Glutamatergic neuron (in vitro differentiated cells): Measurements from ENCODE around the gene ANXA4. TPM values are rescaled to one million over a fixed set of nuclear protein-coding genes. Genes with fewer than 3 reads are reported as not detected.

ENCODE experiments used
- DNase-seq: peaks from one replicate; pipeline ENCODE4 v3.0.0; 2022
- H3K27ac Mint-ChIP-seq: one replicate; pipeline ENCODE4 v1.8.0; 2020; ENCODE audit warnings: mild to moderate bottlenecking, mixed read lengths, inconsistent platforms; ENCODE audit not compliant: unreplicated experiment
- H3K27me3 Mint-ChIP-seq: one replicate; pipeline ENCODE4 v1.8.0; 2020; ENCODE audit warnings: mild to moderate bottlenecking, moderate library complexity, mixed read lengths, inconsistent platforms; ENCODE audit not compliant: unreplicated experiment
- H3K36me3 Mint-ChIP-seq: one replicate; pipeline ENCODE4 v1.8.0; 2020; ENCODE audit warnings: mild to moderate bottlenecking, mixed read lengths, inconsistent platforms; ENCODE audit not compliant: unreplicated experiment
- H3K4me1 Mint-ChIP-seq: one replicate; pipeline ENCODE4 v1.8.0; 2020; ENCODE audit warnings: mild to moderate bottlenecking, low read depth, mixed read lengths, inconsistent platforms; ENCODE audit not compliant: unreplicated experiment
- H3K4me3 Mint-ChIP-seq: one replicate; pipeline ENCODE4 v1.8.0; 2020; ENCODE audit warnings: mild to moderate bottlenecking, mixed read lengths, inconsistent platforms; ENCODE audit not compliant: unreplicated experiment
- H3K9me3 Mint-ChIP-seq: one replicate; pipeline ENCODE4 v1.8.0; 2020; ENCODE audit warnings: mild to moderate bottlenecking, moderate library complexity, mixed read lengths, inconsistent platforms; ENCODE audit not compliant: unreplicated experiment
- CTCF ChIP-seq: fragments of 200-600 bp; sonication (generic); IDR thresholded peaks from one replicate; pipeline ENCODE4 v1.5.0; 2021; ENCODE audit not compliant: partially characterized antibody, unreplicated experiment
- total RNA-seq: library from RNA; stranded (reverse); fragmentation: NEBNext Ultra II Directional; extraction: Animal tissue kit (Norgen Biotek cat#: 25700); gene quantifications from one replicate; pipeline ENCODE4 v1.2.1, GENCODE V29; 2021; ENCODE audit not compliant: unreplicated experiment

Gene ANXA4
- total RNA-seq, 1 donor from 2014 or later, result 3.1 TPM

GRCh38 chr2:69694894-69695849 lies 46.8 kb upstream of the ANXA4 start:
- H3K4me1 Mint-ChIP-seq, result no peaks in the 10 kb centered on the region
- peaks cover 4% of the 10 kb centered on the region for H3K27me3 Mint-ChIP-seq
- no peak for TF ChIP-seq CTCF
- no peaks in the 10 kb centered on the region for H3K9me3 Mint-ChIP-seq
- no peaks in the 10 kb centered on the region for H3K36me3 Mint-ChIP-seq
- no peak for DNase-seq
- no peak overlapping the region for H3K4me3 Mint-ChIP-seq
- H3K27ac Mint-ChIP-seq, result no peak overlapping the region

GRCh38 chr2:69695850-69696216 lies 46.1 kb upstream of the ANXA4 start:
- TF ChIP-seq CTCF, result no peak
- no peak overlapping the region for H3K27ac Mint-ChIP-seq
- DNase-seq, result no peak
- H3K9me3 Mint-ChIP-seq, result no peaks in the 10 kb centered on the region
- H3K27me3 Mint-ChIP-seq, result peaks cover 4% of the 10 kb centered on the region
- H3K4me3 Mint-ChIP-seq, result no peak overlapping the region
- no peaks in the 10 kb centered on the region for H3K36me3 Mint-ChIP-seq
- H3K4me1 Mint-ChIP-seq, result no peaks in the 10 kb centered on the region

GRCh38 chr2:69700381-69700780 lies 41.6 kb upstream of the ANXA4 start:
- DNase-seq, result no peak
- Mint-ChIP-seq H3K4me1 (no peaks in the 10 kb centered on the region), H3K4me3 (no peak overlapping the region), H3K27me3 (peaks cover 2% of the 10 kb centered on the region), H3K9me3 (no peaks in the 10 kb centered on the region), H3K36me3 (no peaks in the 10 kb centered on the region), H3K27ac (no peak overlapping the region)
- TF ChIP-seq CTCF, result no peak

GRCh38 chr2:69701100-69701945 lies 40.6 kb upstream of the ANXA4 start:
- Mint-ChIP-seq H3K27me3 (peaks cover 2% of the 10 kb centered on the region), H3K4me1 (no peaks in the 10 kb centered on the region), H3K36me3 (no peaks in the 10 kb centered on the region), H3K4me3 (no peak overlapping the region), H3K27ac (no peak overlapping the region), H3K9me3 (no peaks in the 10 kb centered on the region)
- no peak for DNase-seq
- no peak for TF ChIP-seq CTCF

- no peaks in the 10 kb centered on the region for H3K27me3 Mint-ChIP-seq
- H3K36me3 Mint-ChIP-seq, result no peaks in the 10 kb centered on the region
- no peaks in the 10 kb centered on the region for H3K4me1 Mint-ChIP-seq
- no peak overlapping the region for H3K27ac Mint-ChIP-seq
- H3K9me3 Mint-ChIP-seq, result no peaks in the 10 kb centered on the region
- no peak for DNase-seq
- no peak for TF ChIP-seq CTCF
- no peak overlapping the region for H3K4me3 Mint-ChIP-seq
These were observed 38.7 kb upstream of the ANXA4 start for GRCh38 chr2:69703189-69703588.
